Measurements from ENCODE around the gene RAPSN. TPM values are rescaled to one million over a fixed set of nuclear protein-coding genes. Genes with fewer than 3 reads are reported as not detected.

Gene RAPSN
- total and polyA plus RNA-seq, 2 experiments from 2014 or later, result 0.17 to 0.23 TPM

GRCh38 chr11:47398011-47398410, 50.9 kb downstream of the RAPSN start:
- Mint-ChIP-seq H3K27ac (peak overlapping the region; percentile 48), H3K4me1 (peaks cover 34% of the 10 kb centered on the region), H3K36me3 (ENCODE audit: low read depth) (no peaks in the 10 kb centered on the region), H3K4me3 (no peak overlapping the region), H3K9me3 (no peaks in the 10 kb centered on the region), H3K27me3 (ENCODE audit: insufficient read depth, low read depth, poor library complexity) (peaks cover 15% of the 10 kb centered on the region)
- Histone ChIP-seq H3K9me2 (ENCODE audit: insufficient read depth) (no peaks in the 10 kb centered on the region), H3F3A (replicated peaks; ENCODE audit: low read depth) (peaks cover 23% of the 10 kb centered on the region; the same call in 1 of the 2 replicates), H4K20me1 (replicated peaks; ENCODE audit: insufficient read depth) (no peaks in the 10 kb centered on the region), H3K79me2 (replicated peaks; ENCODE audit: insufficient read depth) (no peaks in the 10 kb centered on the region), H3K27ac (ENCODE audit: low read depth) (no peak overlapping the region), H3K36me3 (ENCODE audit: insufficient read depth) (no peaks in the 10 kb centered on the region), H3K4me3 (no peak overlapping the region), H3K27me3 (ENCODE audit: insufficient read depth) (no peaks in the 10 kb centered on the region), H3K4me1 (ENCODE audit: insufficient read depth) (peaks cover 21% of the 10 kb centered on the region), H3K4me2 (no peak overlapping the region), H2AFZ (peak overlapping the region; percentile 85)
- TF ChIP-seq ZNF331 (CRISPR knock-in tag; IDR thresholded peaks at IDR 0.05; ENCODE audit: low read depth) (no peak), POLR2AphosphoS5 (IDR thresholded peaks at IDR 0.05; ENCODE audit: low read depth) (no peak), JUNB (IDR thresholded peaks at IDR 0.05; ENCODE audit: unreplicated experiment) (no peak), NANOG (IDR thresholded peaks at IDR 0.05; ENCODE audit: borderline replicate concordance) (no peak), CTCF (conservative IDR thresholded peaks at IDR 0.05; ENCODE audit: low read depth in 2 of 2) (no peak), CREB1 (CRISPR knock-in tag; IDR thresholded peaks at IDR 0.05; ENCODE audit: low read depth) (no peak), REST (IDR thresholded peaks at IDR 0.05; ENCODE audit: unreplicated experiment) (no peak), ZNF114 (CRISPR knock-in tag; IDR thresholded peaks at IDR 0.05) (no peak), STAT1 (IDR thresholded peaks at IDR 0.05; ENCODE audit: unreplicated experiment) (no peak), EZH2 (IDR thresholded peaks at IDR 0.05; ENCODE audit: low read depth, unreplicated experiment) (no peak), EZH2phosphoT487 (IDR thresholded peaks at IDR 0.05; ENCODE audit: unreplicated experiment) (no peak)
- TF ChIP-seq, protein P1, sequence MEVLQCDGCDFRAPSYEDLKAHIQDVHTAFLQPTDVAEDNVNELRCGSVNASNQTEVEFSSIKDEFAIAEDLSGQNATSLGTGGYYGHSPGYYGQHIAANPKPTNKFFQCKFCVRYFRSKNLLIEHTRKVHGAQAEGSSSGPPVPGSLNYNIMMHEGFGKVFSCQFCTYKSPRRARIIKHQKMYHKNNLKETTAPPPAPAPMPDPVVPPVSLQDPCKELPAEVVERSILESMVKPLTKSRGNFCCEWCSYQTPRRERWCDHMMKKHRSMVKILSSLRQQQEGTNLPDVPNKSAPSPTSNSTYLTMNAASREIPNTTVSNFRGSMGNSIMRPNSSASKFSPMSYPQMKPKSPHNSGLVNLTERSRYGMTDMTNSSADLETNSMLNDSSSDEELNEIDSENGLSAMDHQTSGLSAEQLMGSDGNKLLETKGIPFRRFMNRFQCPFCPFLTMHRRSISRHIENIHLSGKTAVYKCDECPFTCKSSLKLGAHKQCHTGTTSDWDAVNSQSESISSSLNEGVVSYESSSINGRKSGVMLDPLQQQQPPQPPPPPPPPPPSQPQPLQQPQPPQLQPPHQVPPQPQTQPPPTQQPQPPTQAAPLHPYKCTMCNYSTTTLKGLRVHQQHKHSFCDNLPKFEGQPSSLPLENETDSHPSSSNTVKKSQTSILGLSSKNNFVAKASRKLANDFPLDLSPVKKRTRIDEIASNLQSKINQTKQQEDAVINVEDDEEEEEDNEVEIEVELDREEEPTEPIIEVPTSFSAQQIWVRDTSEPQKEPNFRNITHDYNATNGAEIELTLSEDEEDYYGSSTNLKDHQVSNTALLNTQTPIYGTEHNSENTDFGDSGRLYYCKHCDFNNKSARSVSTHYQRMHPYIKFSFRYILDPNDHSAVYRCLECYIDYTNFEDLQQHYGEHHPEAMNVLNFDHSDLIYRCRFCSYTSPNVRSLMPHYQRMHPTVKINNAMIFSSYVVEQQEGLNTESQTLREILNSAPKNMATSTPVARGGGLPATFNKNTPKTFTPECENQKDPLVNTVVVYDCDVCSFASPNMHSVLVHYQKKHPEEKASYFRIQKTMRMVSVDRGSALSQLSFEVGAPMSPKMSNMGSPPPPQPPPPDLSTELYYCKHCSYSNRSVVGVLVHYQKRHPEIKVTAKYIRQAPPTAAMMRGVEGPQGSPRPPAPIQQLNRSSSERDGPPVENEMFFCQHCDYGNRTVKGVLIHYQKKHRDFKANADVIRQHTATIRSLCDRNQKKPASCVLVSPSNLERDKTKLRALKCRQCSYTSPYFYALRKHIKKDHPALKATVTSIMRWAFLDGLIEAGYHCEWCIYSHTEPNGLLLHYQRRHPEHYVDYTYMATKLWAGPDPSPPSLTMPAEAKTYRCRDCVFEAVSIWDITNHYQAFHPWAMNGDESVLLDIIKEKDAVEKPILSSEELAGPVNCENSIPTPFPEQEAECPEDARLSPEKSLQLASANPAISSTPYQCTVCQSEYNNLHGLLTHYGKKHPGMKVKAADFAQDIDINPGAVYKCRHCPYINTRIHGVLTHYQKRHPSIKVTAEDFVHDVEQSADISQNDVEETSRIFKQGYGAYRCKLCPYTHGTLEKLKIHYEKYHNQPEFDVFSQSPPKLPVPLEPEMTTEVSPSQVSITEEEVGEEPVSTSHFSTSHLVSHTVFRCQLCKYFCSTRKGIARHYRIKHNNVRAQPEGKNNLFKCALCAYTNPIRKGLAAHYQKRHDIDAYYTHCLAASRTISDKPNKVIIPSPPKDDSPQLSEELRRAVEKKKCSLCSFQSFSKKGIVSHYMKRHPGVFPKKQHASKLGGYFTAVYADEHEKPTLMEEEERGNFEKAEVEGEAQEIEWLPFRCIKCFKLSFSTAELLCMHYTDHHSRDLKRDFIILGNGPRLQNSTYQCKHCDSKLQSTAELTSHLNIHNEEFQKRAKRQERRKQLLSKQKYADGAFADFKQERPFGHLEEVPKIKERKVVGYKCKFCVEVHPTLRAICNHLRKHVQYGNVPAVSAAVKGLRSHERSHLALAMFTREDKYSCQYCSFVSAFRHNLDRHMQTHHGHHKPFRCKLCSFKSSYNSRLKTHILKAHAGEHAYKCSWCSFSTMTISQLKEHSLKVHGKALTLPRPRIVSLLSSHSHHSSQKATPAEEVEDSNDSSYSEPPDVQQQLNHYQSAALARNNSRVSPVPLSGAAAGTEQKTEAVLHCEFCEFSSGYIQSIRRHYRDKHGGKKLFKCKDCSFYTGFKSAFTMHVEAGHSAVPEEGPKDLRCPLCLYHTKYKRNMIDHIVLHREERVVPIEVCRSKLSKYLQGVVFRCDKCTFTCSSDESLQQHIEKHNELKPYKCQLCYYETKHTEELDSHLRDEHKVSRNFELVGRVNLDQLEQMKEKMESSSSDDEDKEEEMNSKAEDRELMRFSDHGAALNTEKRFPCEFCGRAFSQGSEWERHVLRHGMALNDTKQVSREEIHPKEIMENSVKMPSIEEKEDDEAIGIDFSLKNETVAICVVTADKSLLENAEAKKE (CRISPR knock-in tag; IDR thresholded peaks at IDR 0.05), result no peak
- TF ChIP-seq, protein P2, sequence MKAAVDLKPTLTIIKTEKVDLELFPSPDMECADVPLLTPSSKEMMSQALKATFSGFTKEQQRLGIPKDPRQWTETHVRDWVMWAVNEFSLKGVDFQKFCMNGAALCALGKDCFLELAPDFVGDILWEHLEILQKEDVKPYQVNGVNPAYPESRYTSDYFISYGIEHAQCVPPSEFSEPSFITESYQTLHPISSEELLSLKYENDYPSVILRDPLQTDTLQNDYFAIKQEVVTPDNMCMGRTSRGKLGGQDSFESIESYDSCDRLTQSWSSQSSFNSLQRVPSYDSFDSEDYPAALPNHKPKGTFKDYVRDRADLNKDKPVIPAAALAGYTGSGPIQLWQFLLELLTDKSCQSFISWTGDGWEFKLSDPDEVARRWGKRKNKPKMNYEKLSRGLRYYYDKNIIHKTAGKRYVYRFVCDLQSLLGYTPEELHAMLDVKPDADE (IDR thresholded peaks at IDR 0.05), result no peak
- ATAC-seq, result no peak
- no peak for DNase-seq (ENCODE audit: low spot score)
